ENCODE results near the gene KRTAP10-3.

DNA sequence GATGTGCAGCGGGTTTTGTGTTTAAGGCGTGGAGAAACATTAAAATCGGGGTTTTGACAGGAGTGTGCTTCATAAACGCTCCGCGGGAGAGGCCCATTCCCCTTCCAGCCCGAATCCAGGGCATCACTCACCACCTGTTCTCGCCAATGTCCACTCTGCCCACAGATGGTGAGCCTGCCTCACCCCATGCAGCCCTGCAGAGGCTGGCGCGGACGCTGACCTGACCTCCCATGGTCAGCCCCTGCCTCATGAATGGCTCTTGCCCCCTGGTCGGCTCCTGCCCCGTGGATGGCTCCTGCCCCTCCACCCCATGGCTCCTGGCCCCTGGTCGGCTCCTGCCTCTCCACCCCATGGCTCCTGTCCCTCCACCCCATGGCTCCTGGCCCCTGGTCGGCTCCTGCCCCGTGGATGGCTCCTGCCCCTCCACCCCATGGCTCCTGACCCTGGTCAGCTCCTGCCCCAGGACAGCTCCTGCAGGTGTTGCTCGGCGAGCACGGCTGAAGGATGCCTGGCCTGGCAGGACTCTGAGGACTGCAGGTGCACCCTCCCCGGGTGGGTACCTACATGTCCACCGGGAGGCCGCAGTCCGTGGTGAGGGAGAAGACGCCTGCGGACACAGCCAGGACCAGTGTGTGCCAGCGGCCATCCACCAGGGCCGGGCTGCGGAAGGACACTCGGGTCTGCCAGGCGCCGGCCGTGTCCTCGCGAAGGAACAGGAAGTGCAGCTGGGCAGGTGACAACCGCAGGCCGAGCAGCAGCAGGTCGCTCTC is 25.3 kb downstream of the KRTAP10-3 start:
- TF ChIP-seq RFX5 (IDR thresholded peaks at IDR 0.05; ENCODE audit: low read depth, low read length) = no peak
- TF ChIP-seq JUND (IDR thresholded peaks at IDR 0.05; ENCODE audit: borderline replicate concordance, low read depth, low read length) = no peak
- no peak for TF ChIP-seq JUND (tag; IDR thresholded peaks at IDR 0.05; ENCODE audit: borderline replicate concordance, low read depth, low read length)
- no peak for TF ChIP-seq ZNF140 (CRISPR knock-in tag; IDR thresholded peaks at IDR 0.05)
- TF ChIP-seq NRF1 (conservative IDR thresholded peaks at IDR 0.05 in 1 of 2, IDR thresholded peaks at IDR 0.05 in 1 of 2) = no peak
- no peak for TF ChIP-seq GTF2E2 (tag; IDR thresholded peaks at IDR 0.05)
- TF ChIP-seq CTCF (IDR thresholded peaks at IDR 0.05 in 2 of 3, conservative IDR thresholded peaks at IDR 0.05 in 1 of 3; ENCODE audit: insufficient read depth in 2 of 3, low read depth in 1 of 3, low read length in 3 of 3) = no peak
- TF ChIP-seq EZH2 (IDR thresholded peaks at IDR 0.05; ENCODE audit: borderline replicate concordance, low read depth, low read length) = no peak
- no peak for TF ChIP-seq E2F4 (CRISPR knock-in tag; IDR thresholded peaks at IDR 0.05; ENCODE audit: low read depth)
- no peak for TF ChIP-seq HMG20A (CRISPR knock-in tag; conservative IDR thresholded peaks at IDR 0.05)
- TF ChIP-seq POLR2A (conservative IDR thresholded peaks at IDR 0.05) = no peak
- no peak for TF ChIP-seq RAD21 (CRISPR knock-in tag; conservative IDR thresholded peaks at IDR 0.05 in 1 of 2, IDR thresholded peaks at IDR 0.05 in 1 of 2)
- no peak for TF ChIP-seq ZNF384 (IDR thresholded peaks at IDR 0.05; ENCODE audit: low read depth, low read length)
- no peak for TF ChIP-seq CAMTA2 (CRISPR knock-in tag; conservative IDR thresholded peaks at IDR 0.05)
